Measurements from ENCODE around the gene ERCC1.

ERCC1 gene

DNA sequence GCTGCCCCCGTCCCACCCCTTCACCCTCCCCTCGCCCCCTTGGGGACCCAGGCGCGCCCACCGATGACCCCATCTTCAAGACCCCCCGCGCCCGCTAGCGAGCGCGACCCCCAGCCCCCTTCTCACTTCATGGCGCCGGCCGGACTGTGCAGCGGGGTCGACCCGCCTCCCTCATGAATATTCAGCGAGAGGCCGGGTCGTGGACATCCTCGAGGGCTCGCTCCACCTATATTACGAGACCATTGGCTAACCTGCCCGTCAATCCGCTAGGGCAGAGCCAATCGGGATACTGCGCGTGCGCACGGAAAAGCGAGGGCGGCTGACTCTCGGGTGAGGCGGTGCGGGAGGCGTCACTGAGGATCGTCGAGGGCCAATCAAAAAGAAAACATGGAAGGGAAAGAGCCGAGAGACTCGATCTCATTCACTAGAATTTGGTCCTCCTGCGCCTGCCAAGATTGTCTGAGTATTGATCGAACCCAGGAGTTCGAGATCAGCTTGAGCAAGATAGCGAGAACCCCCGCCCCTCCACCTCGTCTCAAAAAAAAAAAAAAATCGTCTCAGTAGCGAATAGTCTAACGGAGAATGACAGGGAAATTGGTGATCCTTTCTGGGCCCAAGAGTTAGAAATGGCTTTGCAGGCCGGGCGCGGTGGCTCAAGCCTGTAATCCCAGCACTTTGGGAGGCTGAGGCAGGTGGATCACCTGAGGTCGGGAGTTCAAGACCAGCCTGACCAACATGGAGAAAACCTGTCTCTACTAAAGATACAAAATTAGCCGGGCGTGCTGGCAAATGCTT, 53.1 kb downstream of the ERCC1 start, which contains the start of gene ERCC2:
Gene ERCC2, minus strand, starts transcription at position 164 of the 795 bp plus-strand sequence. Its CDS starts 33 bp downstream, at position 131.
- H3K4me2 ChIP-seq (ENCODE audit: low read length): peak within 1 kb of the TSS; percentile 85
- H3K9ac ChIP-seq (ENCODE audit: low read length): peak within 1 kb of the TSS; percentile 82
- peak within 1 kb of the TSS; percentile 79 for H3K27ac ChIP-seq (ENCODE audit: low read length)
- peak within 1 kb of the TSS; percentile 83 for H3K4me3 ChIP-seq (ENCODE audit: low read length)
- no peak for TF ChIP-seq EZH2phosphoT487 (IDR thresholded peaks at IDR 0.05; ENCODE audit: low read depth)
- TF ChIP-seq, protein P1, sequence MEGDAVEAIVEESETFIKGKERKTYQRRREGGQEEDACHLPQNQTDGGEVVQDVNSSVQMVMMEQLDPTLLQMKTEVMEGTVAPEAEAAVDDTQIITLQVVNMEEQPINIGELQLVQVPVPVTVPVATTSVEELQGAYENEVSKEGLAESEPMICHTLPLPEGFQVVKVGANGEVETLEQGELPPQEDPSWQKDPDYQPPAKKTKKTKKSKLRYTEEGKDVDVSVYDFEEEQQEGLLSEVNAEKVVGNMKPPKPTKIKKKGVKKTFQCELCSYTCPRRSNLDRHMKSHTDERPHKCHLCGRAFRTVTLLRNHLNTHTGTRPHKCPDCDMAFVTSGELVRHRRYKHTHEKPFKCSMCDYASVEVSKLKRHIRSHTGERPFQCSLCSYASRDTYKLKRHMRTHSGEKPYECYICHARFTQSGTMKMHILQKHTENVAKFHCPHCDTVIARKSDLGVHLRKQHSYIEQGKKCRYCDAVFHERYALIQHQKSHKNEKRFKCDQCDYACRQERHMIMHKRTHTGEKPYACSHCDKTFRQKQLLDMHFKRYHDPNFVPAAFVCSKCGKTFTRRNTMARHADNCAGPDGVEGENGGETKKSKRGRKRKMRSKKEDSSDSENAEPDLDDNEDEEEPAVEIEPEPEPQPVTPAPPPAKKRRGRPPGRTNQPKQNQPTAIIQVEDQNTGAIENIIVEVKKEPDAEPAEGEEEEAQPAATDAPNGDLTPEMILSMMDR (IDR thresholded peaks at IDR 0.05; ENCODE audit: low read depth, low read length): no peak
- peaks cover 13% of the 10 kb centered on the region; the same call in 1 of the 2 replicates for H3K4me1 ChIP-seq (ENCODE audit: low read length)
- no peaks in the 10 kb centered on the region for H3K9me3 ChIP-seq (ENCODE audit: insufficient read depth, low read length)
- H4K20me1 ChIP-seq (ENCODE audit: insufficient read depth, low read length): no peaks in the 10 kb centered on the region
- no peaks in the 10 kb centered on the region for H3K27me3 ChIP-seq (ENCODE audit: low read depth, low read length)
- H3K79me2 ChIP-seq (ENCODE audit: low read length): peaks cover 23% of the 10 kb centered on the region
- peaks cover 12% of the 10 kb centered on the region for H3K36me3 ChIP-seq (replicated peaks; ENCODE audit: low read depth, low read length)
- peak within 1 kb of the TSS; percentile 54; the same call in 1 of the 2 replicates for H2AFZ ChIP-seq (ENCODE audit: low read depth, low read length)

DNA sequence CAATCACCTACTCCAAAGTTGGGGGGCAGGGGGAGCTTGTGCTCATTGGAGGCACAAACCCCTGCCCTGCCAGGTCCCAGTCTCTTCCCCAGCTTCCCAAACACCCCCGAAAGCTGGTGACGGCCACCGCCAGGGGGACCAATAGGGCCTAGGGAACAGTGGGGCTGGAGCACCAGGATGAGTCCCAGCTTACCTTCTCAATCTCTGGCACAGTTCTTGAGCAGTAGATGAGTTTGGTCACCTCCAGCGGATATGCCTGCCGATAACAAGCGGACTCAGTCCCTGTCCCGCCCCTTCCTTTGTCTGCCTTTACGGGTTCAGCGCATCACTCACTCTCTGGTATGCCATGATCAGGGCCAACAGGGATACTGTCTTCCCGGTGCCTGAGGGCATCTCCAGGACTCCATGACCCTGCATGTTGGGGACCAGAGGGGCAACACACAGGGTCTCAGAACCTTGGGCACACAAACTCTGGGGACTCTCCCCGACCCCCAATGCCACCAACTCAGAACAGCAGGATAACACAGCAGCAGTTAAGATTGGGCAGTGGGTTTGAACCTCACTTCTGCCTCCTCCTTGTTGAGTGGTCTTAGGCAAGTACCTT, 54.9 kb downstream of the ERCC1 start:
- Histone ChIP-seq H3K79me2 (ENCODE audit: low read length) (peaks cover 23% of the 10 kb centered on the region), H3K4me3 (ENCODE audit: low read length) (0 out of 2 replicates have a peak overlapping the region, but pooled peaks have one; percentile 83), H4K20me1 (ENCODE audit: insufficient read depth, low read length) (no peaks in the 10 kb centered on the region), H3K27me3 (ENCODE audit: low read depth, low read length) (no peaks in the 10 kb centered on the region), H3K4me1 (ENCODE audit: low read length) (peaks cover 13% of the 10 kb centered on the region; the same call in 1 of the 2 replicates), H3K9ac (ENCODE audit: low read length) (no peak overlapping the region), H3K27ac (ENCODE audit: low read length) (no peak overlapping the region), H3K9me3 (ENCODE audit: insufficient read depth, low read length) (no peaks in the 10 kb centered on the region), H2AFZ (ENCODE audit: low read depth, low read length) (no peak overlapping the region), H3K36me3 (replicated peaks; ENCODE audit: low read depth, low read length) (peaks cover 13% of the 10 kb centered on the region), H3K4me2 (ENCODE audit: low read length) (peak overlapping the region; percentile 85)
- TF ChIP-seq EZH2phosphoT487 (IDR thresholded peaks at IDR 0.05; ENCODE audit: low read depth): no peak
- TF ChIP-seq, protein P1 (IDR thresholded peaks at IDR 0.05; ENCODE audit: low read depth, low read length): no peak

DNA sequence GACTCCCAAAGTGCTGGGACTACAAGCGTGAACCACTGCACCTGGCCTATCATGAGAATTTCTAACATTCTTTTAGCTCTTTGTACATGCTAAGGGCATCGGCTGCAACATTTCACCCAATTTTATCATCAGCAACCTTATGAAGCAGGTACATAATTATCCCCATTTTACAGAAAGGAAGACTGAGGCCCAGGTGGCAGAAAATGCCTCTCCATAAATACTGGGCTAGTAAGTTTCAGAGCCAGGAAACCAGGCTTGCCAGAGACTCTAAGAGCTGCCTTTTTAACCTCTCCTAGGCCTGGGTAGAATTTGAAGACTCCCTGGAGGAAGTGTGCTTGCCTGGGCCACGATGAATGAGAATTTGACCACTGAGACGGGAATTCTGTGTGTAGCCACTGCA, 55.6 kb downstream of the ERCC1 start:
- Histone ChIP-seq H2AFZ (ENCODE audit: low read depth, low read length) (no peak overlapping the region), H3K4me1 (ENCODE audit: low read length) (peaks cover 13% of the 10 kb centered on the region; the same call in 1 of the 2 replicates), H3K36me3 (replicated peaks; ENCODE audit: low read depth, low read length) (peaks cover 18% of the 10 kb centered on the region), H3K27me3 (ENCODE audit: low read depth, low read length) (no peaks in the 10 kb centered on the region), H4K20me1 (ENCODE audit: insufficient read depth, low read length) (no peaks in the 10 kb centered on the region), H3K9me3 (ENCODE audit: insufficient read depth, low read length) (no peaks in the 10 kb centered on the region), H3K4me3 (ENCODE audit: low read length) (no peak overlapping the region), H3K9ac (ENCODE audit: low read length) (no peak overlapping the region), H3K4me2 (ENCODE audit: low read length) (no peak overlapping the region), H3K79me2 (ENCODE audit: low read length) (peaks cover 23% of the 10 kb centered on the region), H3K27ac (ENCODE audit: low read length) (no peak overlapping the region)
- TF ChIP-seq, protein P1 (IDR thresholded peaks at IDR 0.05; ENCODE audit: low read depth, low read length): no peak
- no peak for TF ChIP-seq EZH2phosphoT487 (IDR thresholded peaks at IDR 0.05; ENCODE audit: low read depth)

DNA sequence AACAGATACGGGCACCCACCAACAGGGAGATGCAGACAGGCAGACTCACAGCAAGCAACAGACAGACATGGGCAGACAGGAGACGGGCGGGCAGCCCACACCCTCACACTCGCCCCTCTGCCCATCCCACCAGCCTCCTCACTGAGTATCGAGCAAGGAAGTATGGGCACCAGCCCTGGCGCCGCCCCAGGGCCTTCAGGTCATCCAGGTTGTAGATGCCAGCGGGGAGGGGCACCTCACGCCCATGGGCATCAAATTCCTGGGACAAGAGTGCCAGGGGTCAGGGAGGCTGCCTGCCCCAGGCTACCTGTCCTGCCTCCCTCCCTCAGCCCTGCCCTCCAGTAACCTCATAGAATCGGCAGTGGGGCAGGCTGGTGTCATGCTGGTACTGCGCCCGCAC, 59.0 kb downstream of the ERCC1 start:
- no peak overlapping the region for H3K9ac ChIP-seq (ENCODE audit: low read length)
- H4K20me1 ChIP-seq (ENCODE audit: insufficient read depth, low read length): no peaks in the 10 kb centered on the region

More for the DNA sequence above, 59.0 kb downstream of the ERCC1 start:
- Histone ChIP-seq H3K36me3 (replicated peaks; ENCODE audit: low read depth, low read length) (peaks cover 32% of the 10 kb centered on the region), H3K4me3 (ENCODE audit: low read length) (no peak overlapping the region), H3K9me3 (ENCODE audit: insufficient read depth, low read length) (no peaks in the 10 kb centered on the region), H3K27ac (ENCODE audit: low read length) (no peak overlapping the region), H3K4me1 (ENCODE audit: low read length) (peaks cover 8% of the 10 kb centered on the region; the same call in 1 of the 2 replicates), H3K79me2 (ENCODE audit: low read length) (peaks cover 17% of the 10 kb centered on the region), H3K27me3 (ENCODE audit: low read depth, low read length) (no peaks in the 10 kb centered on the region), H3K4me2 (ENCODE audit: low read length) (no peak overlapping the region), H2AFZ (ENCODE audit: low read depth, low read length) (no peak overlapping the region)
- TF ChIP-seq EZH2phosphoT487 (IDR thresholded peaks at IDR 0.05; ENCODE audit: low read depth): no peak
- TF ChIP-seq, protein P1 (IDR thresholded peaks at IDR 0.05; ENCODE audit: low read depth, low read length): no peak
